ENCODE data around the gene SLC37A1. TPM values are rescaled to one million over a fixed set of nuclear protein-coding genes. Genes with fewer than 3 reads are reported as not detected.

The SLC37A1 gene
- total RNA-seq, 1 experiment from 2014 or later: 15.0 TPM

- no peak overlapping the region for H2AFZ ChIP-seq (ENCODE audit: low read depth, low read length, poor library complexity, severe bottlenecking)
- intact Hi-C loops (cut with micrococcal nuclease): no loop called here
- H3K27me3 ChIP-seq (ENCODE audit: insufficient read depth, low read length): no peaks in the 10 kb centered on the region
- no peaks in the 10 kb centered on the region for H3K9me3 ChIP-seq (ENCODE audit: control insufficient read depth in 1 of 2, insufficient read depth in 1 of 2, low read depth in 1 of 2, low read length in 2 of 2)
- no peaks in the 10 kb centered on the region for H4K20me1 ChIP-seq (ENCODE audit: insufficient read depth)
- no peaks in the 10 kb centered on the region for H3K79me2 ChIP-seq (ENCODE audit: insufficient read depth, low read length)
- H3K9ac ChIP-seq (ENCODE audit: low read length): no peak overlapping the region
- RAD21 ChIA-PET (ENCODE audit: low non-redundant PET in 1 of 2, low total read pairs in 2 of 2, uncharacterized antibody in 2 of 2, unreplicated experiment in 2 of 2): no interaction called here
- ATAC-seq (no peak), DNase-seq (ENCODE audit: low read depth, low spot score) (no peak)
- no peak for TF ChIP-seq EZH2phosphoT487 (IDR thresholded peaks at IDR 0.05; ENCODE audit: borderline replicate concordance)
- H3K27ac ChIP-seq (ENCODE audit: low read depth, low read length): no peak overlapping the region
- CTCF ChIA-PET: no interaction called here
- POLR2A ChIA-PET: no interaction called here
- no peaks in the 10 kb centered on the region for H3K9me2 ChIP-seq (ENCODE audit: insufficient read depth)
- no peak overlapping the region for H3K4me2 ChIP-seq (ENCODE audit: low read length)
- no peaks in the 10 kb centered on the region for H3K36me3 ChIP-seq (ENCODE audit: control insufficient read depth in 1 of 2, insufficient read depth in 2 of 2, low read length in 2 of 2)
- no TSS peak for BruUV-seq (replicated peaks)
- H3K4me1 ChIP-seq (ENCODE audit: control insufficient read depth in 1 of 2, insufficient read depth in 2 of 2, low read length in 2 of 2): no peaks in the 10 kb centered on the region
- H3K4me3 ChIP-seq (replicated peaks in 1 of 2; ENCODE audit: low read depth in 1 of 2, low read length in 2 of 2): no peak overlapping the region
Observed at GRCh38 chr21:42525676-42526378, 12.2 kb downstream of the SLC37A1 start.

- no peaks in the 10 kb centered on the region for H3K9me2 ChIP-seq (ENCODE audit: insufficient read depth)
- no peaks in the 10 kb centered on the region for H3K36me3 ChIP-seq (ENCODE audit: control insufficient read depth in 1 of 2, insufficient read depth in 2 of 2, low read length in 2 of 2)
- POLR2A ChIA-PET: no interaction called here
- CTCF ChIA-PET: no interaction called here
- no peak overlapping the region for H3K4me2 ChIP-seq (ENCODE audit: low read length)
- no peaks in the 10 kb centered on the region for H3K9me3 ChIP-seq (ENCODE audit: control insufficient read depth in 1 of 2, insufficient read depth in 1 of 2, low read depth in 1 of 2, low read length in 2 of 2)
- no peaks in the 10 kb centered on the region for H3K27me3 ChIP-seq (ENCODE audit: insufficient read depth, low read length)
- no peak overlapping the region for H3K4me3 ChIP-seq (replicated peaks in 1 of 2; ENCODE audit: low read depth in 1 of 2, low read length in 2 of 2)
- no peaks in the 10 kb centered on the region for H3K4me1 ChIP-seq (ENCODE audit: control insufficient read depth in 1 of 2, insufficient read depth in 2 of 2, low read length in 2 of 2)
- no peak overlapping the region for H2AFZ ChIP-seq (ENCODE audit: low read depth, low read length, poor library complexity, severe bottlenecking)
- no TSS peak for BruUV-seq (replicated peaks)
- H3K79me2 ChIP-seq (ENCODE audit: insufficient read depth, low read length): no peaks in the 10 kb centered on the region
- intact Hi-C loops (cut with micrococcal nuclease): no loop called here
- no peak overlapping the region for H3K27ac ChIP-seq (ENCODE audit: low read depth, low read length)
- RAD21 ChIA-PET (ENCODE audit: low non-redundant PET in 1 of 2, low total read pairs in 2 of 2, uncharacterized antibody in 2 of 2, unreplicated experiment in 2 of 2): no interaction called here
- DNase-seq (ENCODE audit: low read depth, low spot score) (no peak), ATAC-seq (no peak)
- no peak overlapping the region for H3K9ac ChIP-seq (ENCODE audit: low read length)
- no peaks in the 10 kb centered on the region for H4K20me1 ChIP-seq (ENCODE audit: insufficient read depth)
- TF ChIP-seq ZBTB33 (IDR thresholded peaks at IDR 0.05; ENCODE audit: extremely low read depth, insufficient replicate concordance, low read length): no peak
- no peak for TF ChIP-seq CEBPB (IDR thresholded peaks at IDR 0.05; ENCODE audit: low read depth)
- no peak for TF ChIP-seq SRF (IDR thresholded peaks at IDR 0.05; ENCODE audit: low read depth)
- no peak for TF ChIP-seq REST (IDR thresholded peaks at IDR 0.05; ENCODE audit: low read depth)
- no peak for TF ChIP-seq JUND (IDR thresholded peaks at IDR 0.05)
- TF ChIP-seq EZH2 (IDR thresholded peaks at IDR 0.05): no peak
- TF ChIP-seq POLR2AphosphoS5 (IDR thresholded peaks at IDR 0.05; ENCODE audit: low read depth, low read length): no peak
- no peak for TF ChIP-seq EZH2phosphoT487 (IDR thresholded peaks at IDR 0.05; ENCODE audit: borderline replicate concordance)
- TF ChIP-seq MAX (IDR thresholded peaks at IDR 0.05): no peak
- no peak for TF ChIP-seq RAD21 (IDR thresholded peaks at IDR 0.05; ENCODE audit: low read depth)
- no peak for TF ChIP-seq ZNF274 (IDR thresholded peaks at IDR 0.05; ENCODE audit: low read depth, low read length)
- TF ChIP-seq CTCF (IDR thresholded peaks at IDR 0.05 in 2 of 3, conservative IDR thresholded peaks at IDR 0.05 in 1 of 3; ENCODE audit: borderline replicate concordance in 1 of 3, insufficient read depth in 1 of 3, low read depth in 2 of 3, low read length in 2 of 3): no peak
Observed at GRCh38 chr21:42526379-42526727, 12.7 kb downstream of the SLC37A1 start.

Data from HCT116 (cell line).